ENCODE data around the gene MPPED2.

DNA sequence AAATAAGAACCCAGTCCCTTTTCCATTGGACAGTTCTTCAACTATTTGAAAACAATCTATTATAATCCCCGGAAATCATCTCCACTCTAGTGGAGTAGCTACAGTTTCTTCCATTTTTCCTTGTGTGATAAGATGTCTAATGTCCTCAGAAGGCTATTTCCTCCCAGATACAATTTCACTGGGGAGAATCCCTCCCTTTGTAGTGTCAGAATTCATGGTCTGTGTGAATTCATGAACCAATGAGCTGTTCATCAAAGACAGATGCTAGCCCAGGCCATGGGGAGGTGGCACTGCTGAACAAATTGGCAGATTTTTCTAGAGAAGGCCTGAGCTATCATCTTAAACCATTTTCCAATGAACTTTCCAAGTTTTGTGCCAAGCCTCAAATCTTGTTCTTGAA, 45.4 kb downstream of the MPPED2 start:
- TF ChIP-seq, protein P1, sequence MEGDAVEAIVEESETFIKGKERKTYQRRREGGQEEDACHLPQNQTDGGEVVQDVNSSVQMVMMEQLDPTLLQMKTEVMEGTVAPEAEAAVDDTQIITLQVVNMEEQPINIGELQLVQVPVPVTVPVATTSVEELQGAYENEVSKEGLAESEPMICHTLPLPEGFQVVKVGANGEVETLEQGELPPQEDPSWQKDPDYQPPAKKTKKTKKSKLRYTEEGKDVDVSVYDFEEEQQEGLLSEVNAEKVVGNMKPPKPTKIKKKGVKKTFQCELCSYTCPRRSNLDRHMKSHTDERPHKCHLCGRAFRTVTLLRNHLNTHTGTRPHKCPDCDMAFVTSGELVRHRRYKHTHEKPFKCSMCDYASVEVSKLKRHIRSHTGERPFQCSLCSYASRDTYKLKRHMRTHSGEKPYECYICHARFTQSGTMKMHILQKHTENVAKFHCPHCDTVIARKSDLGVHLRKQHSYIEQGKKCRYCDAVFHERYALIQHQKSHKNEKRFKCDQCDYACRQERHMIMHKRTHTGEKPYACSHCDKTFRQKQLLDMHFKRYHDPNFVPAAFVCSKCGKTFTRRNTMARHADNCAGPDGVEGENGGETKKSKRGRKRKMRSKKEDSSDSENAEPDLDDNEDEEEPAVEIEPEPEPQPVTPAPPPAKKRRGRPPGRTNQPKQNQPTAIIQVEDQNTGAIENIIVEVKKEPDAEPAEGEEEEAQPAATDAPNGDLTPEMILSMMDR (IDR thresholded peaks at IDR 0.05; ENCODE audit: insufficient read depth, low read depth, low read length), result no peak
- no peak for TF ChIP-seq EZH2 (IDR thresholded peaks at IDR 0.05; ENCODE audit: insufficient read depth, low read length)
